Large intestine (tissue), 12 donors: ENCODE results near the gene PELI1. TPM values are rescaled to one million over a fixed set of nuclear protein-coding genes. Genes with fewer than 3 reads are reported as not detected.

Experiments
- DNase-seq, 2 donors: peaks; one replicate each; pipeline versions ENCODE4 v3.0.0 to v3.0.0-alpha.2; 2013
- H3K27ac ChIP-seq: one replicate; pipeline ENCODE4 v1.5.1; 2013; ENCODE audit warnings: low read length
- H3K27me3 ChIP-seq: 2 replicates; pipeline ENCODE4 v1.6.1; 2013; ENCODE audit warnings: low read length; ENCODE audit not compliant: control insufficient read depth, insufficient read depth
- H3K36me3 ChIP-seq: 2 replicates; pipeline ENCODE4 v1.6.1; 2013; ENCODE audit warnings: low read length; ENCODE audit not compliant: control insufficient read depth, insufficient read depth
- H3K4me1 ChIP-seq: one replicate; pipeline ENCODE4 v1.6.1; 2013; ENCODE audit warnings: low read length; ENCODE audit not compliant: control insufficient read depth, insufficient read depth
- H3K4me3 ChIP-seq: one replicate; pipeline ENCODE4 v1.5.1; 2013; ENCODE audit warnings: low read length
- H3K9me3 ChIP-seq: one replicate; pipeline ENCODE4 v1.6.1; 2013; ENCODE audit warnings: mild to moderate bottlenecking, low read depth, low read length, moderate library complexity; ENCODE audit not compliant: control insufficient read depth
- WGBS: methylation state at CpG from one replicate; pipeline ENCODE4 v1.1.5; 2013; ENCODE audit warnings: low lambda C conversion rate; ENCODE audit not compliant: insufficient coverage; 5-methylcytosine and 5-hydroxymethylcytosine counted together
- long read RNA-seq, 11 donors: transcript quantifications; one replicate each; lab custom pipeline, GENCODE V29; 2026
- polyA plus RNA-seq: library from polyadenylated mRNA; unstranded; fragments of 120-200 nt; gene quantifications from one replicate; pipeline ENCODE4 v1.2.1, GENCODE V29; 2013

Gene PELI1
- 30.6 TPM for polyA plus RNA-seq
- long read RNA-seq, donor 1: 0 reads
- long read RNA-seq, donor 2, transcript PELI1-201 (7 exons, 3,750 nt): major isoform, 5 of 5 reads
- long read RNA-seq, donor 2, partial matches to known transcripts: 0 of 5 reads
- long read RNA-seq, donor 2, other reads (novel, unspliced or antisense): 0 of 5 reads
- long read RNA-seq, donor 3: 0 reads
- long read RNA-seq, donor 4: 0 reads
- long read RNA-seq, donor 5, partial matches to known transcripts: 5 of 9 reads
- long read RNA-seq, donor 5, other reads (novel, unspliced or antisense): 0 of 9 reads
- long read RNA-seq, donor 6, transcript PELI1-201 (7 exons, 3,750 nt): major isoform, 11 of 11 reads
- long read RNA-seq, donor 6, partial matches to known transcripts: 0 of 11 reads
- long read RNA-seq, donor 6, other reads (novel, unspliced or antisense): 0 of 11 reads
- long read RNA-seq, donor 7, partial matches to known transcripts: 0 of 3 reads
- long read RNA-seq, donor 7, other reads (novel, unspliced or antisense): 0 of 3 reads
- long read RNA-seq, donor 8, transcript PELI1-201 (7 exons, 3,750 nt): major isoform, 7 of 7 reads
- long read RNA-seq, donor 8, partial matches to known transcripts: 0 of 7 reads
- long read RNA-seq, donor 8, other reads (novel, unspliced or antisense): 0 of 7 reads
- long read RNA-seq, donor 9, partial matches to known transcripts: 0 of 3 reads
- long read RNA-seq, donor 9, other reads (novel, unspliced or antisense): 0 of 3 reads
- long read RNA-seq, donor 10, partial matches to known transcripts: 0 of 4 reads
- long read RNA-seq, donor 10, other reads (novel, unspliced or antisense): 0 of 4 reads
- long read RNA-seq, donor 11, transcript PELI1-201 (7 exons, 3,750 nt): major isoform, 5 of 5 reads
- long read RNA-seq, donor 11, partial matches to known transcripts: 0 of 5 reads
- long read RNA-seq, donor 11, other reads (novel, unspliced or antisense): 0 of 5 reads

- no peaks in the 10 kb centered on the region for H3K27me3 ChIP-seq
- peak within 1 kb of the TSS; percentile 61 for H3K4me3 ChIP-seq
- WGBS: 63% methylated on average over 2 of the region's 68 CpGs
- peak within 1 kb of the TSS; percentile 98 for H3K27ac ChIP-seq
- H3K9me3 ChIP-seq: no peaks in the 10 kb centered on the region
- peak; percentile 99 for DNase-seq
- no peaks in the 10 kb centered on the region for H3K36me3 ChIP-seq
- H3K4me1 ChIP-seq: peaks cover 14% of the 10 kb centered on the region
Measured at GRCh38 chr2:64144057-64145013, at the start of gene PELI1. TSS of gene PELI1 (minus strand) at chr2:64144420. CDS start at chr2:64108310, 36,110 bp downstream.

GRCh38 chr2:64193491-64193890 lies 49.3 kb upstream of the PELI1 start:
- H3K36me3 ChIP-seq: no peaks in the 10 kb centered on the region
- no peaks in the 10 kb centered on the region for H3K9me3 ChIP-seq
- DNase-seq: no peak
- H3K4me1 ChIP-seq: peaks cover 5% of the 10 kb centered on the region
- no peak overlapping the region for H3K27ac ChIP-seq
- WGBS: 100% methylated on average over 1 of the region's 4 CpGs
- H3K4me3 ChIP-seq: no peak overlapping the region
- no peaks in the 10 kb centered on the region for H3K27me3 ChIP-seq

GRCh38 chr2:64192664-64193105 lies 48.5 kb upstream of the PELI1 start:
- no peaks in the 10 kb centered on the region for H3K27me3 ChIP-seq
- peaks cover 5% of the 10 kb centered on the region for H3K4me1 ChIP-seq
- no peak overlapping the region for H3K27ac ChIP-seq
- DNase-seq: no peak
- 100% methylated on average over 1 of the region's 6 CpGs for WGBS
- no peaks in the 10 kb centered on the region for H3K9me3 ChIP-seq
- no peak overlapping the region for H3K4me3 ChIP-seq
- H3K36me3 ChIP-seq: no peaks in the 10 kb centered on the region

GRCh38 chr2:64192125-64192479 lies 47.9 kb upstream of the PELI1 start:
- H3K27ac ChIP-seq: no peak overlapping the region
- peaks cover 5% of the 10 kb centered on the region for H3K4me1 ChIP-seq
- H3K9me3 ChIP-seq: no peaks in the 10 kb centered on the region
- no peak overlapping the region for H3K4me3 ChIP-seq
- H3K36me3 ChIP-seq: no peaks in the 10 kb centered on the region
- WGBS: no CpG with 5 or more reads among the region's 6 CpGs
- no peak for DNase-seq
- no peaks in the 10 kb centered on the region for H3K27me3 ChIP-seq

- H3K4me1 ChIP-seq: peaks cover 5% of the 10 kb centered on the region
- H3K27ac ChIP-seq: no peak overlapping the region
- H3K9me3 ChIP-seq: no peaks in the 10 kb centered on the region
- H3K27me3 ChIP-seq: no peaks in the 10 kb centered on the region
- no peak overlapping the region for H3K4me3 ChIP-seq
- H3K36me3 ChIP-seq: no peaks in the 10 kb centered on the region
- no peak for DNase-seq
Measured at GRCh38 chr2:64189586-64189985, 45.4 kb upstream of the PELI1 start.

- no CpG with 5 or more reads among the region's 10 CpGs for WGBS
- DNase-seq: no peak
- no peak overlapping the region for H3K27ac ChIP-seq
- no peaks in the 10 kb centered on the region for H3K27me3 ChIP-seq
- H3K9me3 ChIP-seq: no peaks in the 10 kb centered on the region
- H3K36me3 ChIP-seq: no peaks in the 10 kb centered on the region
- peaks cover 5% of the 10 kb centered on the region for H3K4me1 ChIP-seq
- no peak overlapping the region for H3K4me3 ChIP-seq
Measured at GRCh38 chr2:64189167-64189566, 44.9 kb upstream of the PELI1 start.

- Histone ChIP-seq H3K4me1 (peaks cover 5% of the 10 kb centered on the region), H3K27me3 (no peaks in the 10 kb centered on the region), H3K27ac (no peak overlapping the region), H3K9me3 (no peaks in the 10 kb centered on the region), H3K4me3 (no peak overlapping the region), H3K36me3 (no peaks in the 10 kb centered on the region)
- no peak for DNase-seq
- no CpG with 5 or more reads among the region's 2 CpGs for WGBS
Measured at GRCh38 chr2:64186699-64187605, 42.7 kb upstream of the PELI1 start.

GRCh38 chr2:64179582-64180321 lies 35.5 kb upstream of the PELI1 start:
- no peak overlapping the region for H3K4me3 ChIP-seq
- no peaks in the 10 kb centered on the region for H3K9me3 ChIP-seq
- no peak overlapping the region for H3K27ac ChIP-seq
- H3K27me3 ChIP-seq: no peaks in the 10 kb centered on the region
- 67% methylated on average over 1 of the region's 10 CpGs for WGBS
- H3K36me3 ChIP-seq: no peaks in the 10 kb centered on the region
- DNase-seq: no peak
- H3K4me1 ChIP-seq: no peaks in the 10 kb centered on the region

GRCh38 chr2:64177315-64177714 lies 33.1 kb upstream of the PELI1 start:
- Histone ChIP-seq H3K27ac (no peak overlapping the region), H3K9me3 (no peaks in the 10 kb centered on the region)

More at GRCh38 chr2:64177315-64177714, 33.1 kb upstream of the PELI1 start:
- DNase-seq: no peak
- Histone ChIP-seq H3K4me3 (no peak overlapping the region), H3K4me1 (peaks cover 4% of the 10 kb centered on the region), H3K27me3 (no peaks in the 10 kb centered on the region), H3K36me3 (no peaks in the 10 kb centered on the region)
- 57% methylated on average over 1 of the region's 1 CpG for WGBS
